K562 (cell line): ENCODE measurements around the gene COLEC12. TPM values are rescaled to one million over a fixed set of nuclear protein-coding genes. Genes with fewer than 3 reads are reported as not detected.

ENCODE experiments used
- ATAC-seq: fragments of 200-7000 bp; cut with Tn5 transposase; 3 replicates; pipeline ENCODE4 v1.9.1; 2020; ENCODE audit warnings: moderate library complexity
- BruUV-seq: library from RNA; stranded (reverse); fragments of 400-500 nt; replicated peaks from 2 replicates; lab custom pipeline; 2021; lab: Mats Ljungman, UMichigan
- CTCF ChIA-PET: fragments of 300-600 bp; formaldehyde crosslinking; extraction: SDS; loops from one replicate; lab custom pipeline; 2021; ENCODE audit warnings: low intra/inter-chr PET ratio; lab: Yijun Ruan, JAX
- POLR2A ChIA-PET: fragments of 300-600, 350-650 bp; sonication (Branson Sonifier 250); formaldehyde crosslinking; extraction: SDS; loops from one replicate; lab custom pipeline; 2021; ENCODE audit warnings: antibody characterized with exemption, inconsistent platforms; lab: Yijun Ruan, JAX
- DNase-seq, 4 experiments: peaks; one replicate each; pipeline versions ENCODE4 v3.0.0 to v3.0.0-alpha.2; 2011 to 2018; ENCODE audit warnings: low spot score in 3 of 4, mixed read lengths in 3 of 4; ENCODE audit errors: extremely low read depth in 1 of 4
- FAIRE-seq: peaks from 2 replicates; lab custom pipeline; 2011; peaks lifted over from hg19 to GRCh38; lab: Jason Lieb, UNC
- H2AFZ ChIP-seq: 2 replicates; pipeline ENCODE4 v1.6.0; 2011; ENCODE audit warnings: low read depth, low read length, control low read depth, inconsistent platforms
- H3K27ac ChIP-seq: fragments of 200-600 bp; 3 replicates; pipeline ENCODE4 v1.8.0; 2011; ENCODE audit warnings: low read depth, mild to moderate bottlenecking, control low read depth, inconsistent platforms, low read length, moderate library complexity, mixed read lengths; ENCODE audit errors: extremely low read depth
- H3K27me3 ChIP-seq, 2 experiments: fragments of 300-600 bp in 1 of 2; 2 replicates in 1 of 2; 3 replicates in 1 of 2; pipeline versions ENCODE4 v1.6.0 to v1.8.0; 2011; ENCODE audit warnings: inconsistent platforms in 2 of 2, low read length in 2 of 2, mild to moderate bottlenecking in 1 of 2, mixed read lengths in 1 of 2, moderate library complexity in 1 of 2; ENCODE audit not compliant: control insufficient read depth in 2 of 2, insufficient read depth in 2 of 2
- H3K36me3 ChIP-seq: fragments of 300-600 bp; 3 replicates; pipeline ENCODE4 v1.8.0; 2011; ENCODE audit warnings: mild to moderate bottlenecking, low read length, inconsistent platforms; ENCODE audit not compliant: control insufficient read depth, insufficient read depth
- H3K4me1 ChIP-seq, 2 experiments: fragments of 200-600 bp in 1 of 2; replicated peaks in 1 of 2; 2 replicates in 1 of 2; 3 replicates in 1 of 2; pipeline versions ENCODE4 v1.5.1 to v1.8.0; 2011; ENCODE audit warnings: inconsistent platforms in 2 of 2, low read length in 2 of 2, mild to moderate bottlenecking in 1 of 2, mixed read lengths in 1 of 2, moderate library complexity in 1 of 2; ENCODE audit not compliant: control insufficient read depth in 2 of 2, insufficient read depth in 2 of 2
- H3K4me2 ChIP-seq: 2 replicates; pipeline ENCODE4 v1.6.1; 2011; ENCODE audit warnings: low read length, control low read depth, inconsistent platforms, mixed read lengths; ENCODE audit not compliant: insufficient read depth
- H3K4me3 ChIP-seq: fragments of 200-600 bp; sonication (generic), shearing (Covaris generic); 2 replicates; pipeline ENCODE4 v1.5.1; 2016; ENCODE audit warnings: control low read depth, inconsistent platforms
- H3K79me2 ChIP-seq: fragments of 200-600 bp; 3 replicates; pipeline ENCODE4 v1.8.0; 2011; ENCODE audit warnings: low read length, inconsistent platforms; ENCODE audit not compliant: control insufficient read depth, insufficient read depth
- H3K9ac ChIP-seq, 2 experiments: 2 replicates each; pipeline versions ENCODE4 v1.6.0 to v1.6.1; 2011; ENCODE audit warnings: low read depth in 2 of 2, low read length in 2 of 2, control low read depth in 1 of 2, inconsistent platforms in 1 of 2, mild to moderate bottlenecking in 1 of 2, mixed read lengths in 1 of 2; ENCODE audit not compliant: insufficient read depth in 1 of 2
- H3K9me1 ChIP-seq: one replicate; pipeline ENCODE4 v1.6.0; 2011; ENCODE audit warnings: inconsistent platforms, mild to moderate bottlenecking, low read length, moderate library complexity; ENCODE audit not compliant: control insufficient read depth, insufficient read depth
- H3K9me3 ChIP-seq: replicated peaks from 2 replicates; pipeline ENCODE4 v1.5.1; 2011; ENCODE audit warnings: low read depth, low read length, inconsistent platforms; ENCODE audit not compliant: control insufficient read depth, insufficient read depth
- H4K20me1 ChIP-seq: replicated peaks from 2 replicates; pipeline ENCODE4 v1.6.1; 2011; ENCODE audit warnings: low read length, inconsistent platforms, mixed read lengths; ENCODE audit not compliant: control insufficient read depth, insufficient read depth
- CBFA2T3 ChIP-seq: fragments of 450-650 bp; IDR thresholded peaks from 2 replicates; pipeline ENCODE4 v1.6.1; 2017
- CCNT2 ChIP-seq: IDR thresholded peaks from 2 replicates; pipeline ENCODE4 v1.6.1; 2011; ENCODE audit warnings: borderline replicate concordance, low read depth, mild to moderate bottlenecking, moderate library complexity, mixed read lengths, low read length; ENCODE audit not compliant: insufficient read length; ENCODE audit errors: extremely low read depth
- ESRRB ChIP-seq: fragments of 250-450 bp; sonication (Bioruptor Pico); IDR thresholded peaks from 2 replicates; pipeline ENCODE4 v1.5.0; 2020; ENCODE audit warnings: mild to moderate bottlenecking, moderate library complexity, borderline replicate concordance
- ETV5 ChIP-seq: sonication (generic); formaldehyde crosslinking; IDR thresholded peaks from 2 replicates; pipeline ENCODE4 v1.4.0; 2020; ENCODE audit warnings: low read depth, mild to moderate bottlenecking, missing genetic modification reagents
- FOSL1 ChIP-seq: fragments of 200-800 bp; sonication (Bioruptor generic); conservative IDR thresholded peaks from 2 replicates; pipeline ENCODE4 v1.6.1; 2016; ENCODE audit warnings: missing genetic modification characterization, missing compliant biosample characterization
- HDAC1 ChIP-seq, 2 experiments: fragments of 450-650 bp; IDR thresholded peaks; 2 replicates each; pipeline ENCODE4 v1.6.1; 2016 to 2017; ENCODE audit warnings: inconsistent platforms in 1 of 2, mild to moderate bottlenecking in 1 of 2, moderate library complexity in 1 of 2
- HMG20A ChIP-seq: fragments of 450-650 bp; formaldehyde crosslinking; conservative IDR thresholded peaks from 2 replicates; pipeline ENCODE4 v1.4.0; 2020; ENCODE audit warnings: mild to moderate bottlenecking, mixed read lengths
- MEIS2 ChIP-seq: fragments of 450-650 bp; IDR thresholded peaks from 2 replicates; pipeline ENCODE4 v1.6.1; 2014; ENCODE audit warnings: mild to moderate bottlenecking; ENCODE audit not compliant: partially characterized antibody
- MTA1 ChIP-seq: fragments of 450-650 bp; IDR thresholded peaks from 2 replicates; pipeline ENCODE4 v1.6.1; 2017; ENCODE audit warnings: borderline replicate concordance
- SOX6 ChIP-seq: fragments of 450-650 bp; IDR thresholded peaks from 2 replicates; pipeline ENCODE4 v1.6.1; 2014; ENCODE audit warnings: mild to moderate bottlenecking
- SREBF2 ChIP-seq: sonication (generic); formaldehyde crosslinking; IDR thresholded peaks from 2 replicates; pipeline ENCODE4 v1.4.0; 2020; ENCODE audit warnings: mild to moderate bottlenecking, missing genetic modification reagents
- TOE1 ChIP-seq, 2 experiments: fragments of 450-650 bp in 1 of 2; sonication (generic) in 1 of 2; formaldehyde crosslinking in 1 of 2; IDR thresholded peaks; 2 replicates each; pipeline versions ENCODE4 v1.7.1 to v1.8.0; 2016 to 2022; ENCODE audit warnings: borderline replicate concordance in 2 of 2, mild to moderate bottlenecking in 2 of 2, antibody characterized with exemption in 1 of 2, inconsistent platforms in 1 of 2, low read depth in 1 of 2, missing genetic modification reagents in 1 of 2, moderate library complexity in 1 of 2
- XRCC3 ChIP-seq: fragments of 450-650 bp; IDR thresholded peaks from 2 replicates; pipeline ENCODE4 v1.6.1; 2017; ENCODE audit warnings: mild to moderate bottlenecking, moderate library complexity
- ZFP36 ChIP-seq: fragments of 150-350 bp; IDR thresholded peaks from 2 replicates; pipeline ENCODE4 v1.6.1; 2018; ENCODE audit warnings: low read length, low read depth; ENCODE audit not compliant: partially characterized antibody
- WGBS: fragments of 100-300 bp; shearing (Covaris generic); methylation state at CpG from one replicate; pipeline ENCODE4 v1.1.6; 2016; ENCODE audit warnings: low coverage, mixed read lengths; ENCODE audit not compliant: insufficient coverage; ENCODE audit errors: missing lambda C conversion rate; 5-methylcytosine and 5-hydroxymethylcytosine counted together
- in situ Hi-C: fragments of 300-500 bp; cut with MboI; formaldehyde crosslinking; loops from 4 replicates; pipeline ENCODE4 v1.15.0; 2018; ENCODE audit warnings: inconsistent platforms, mixed read lengths
- intact Hi-C: fragments of 100-400 bp; cut with micrococcal nuclease; formaldehyde crosslinking; loops from 2 replicates; pipeline ENCODE4 v1.14.2; 2022
- polyA plus RNA-seq, 8 experiments: library from polyadenylated mRNA; depleted of rRNA in 4 of 8; stranded (reverse) in 5 of 8; unstranded in 3 of 8; fragments of >200 nt; fragmentation: Nextera tagmentation in 2 of 8; fragmentation: Illumina TruSeq in 1 of 8; extraction: Ambion mirVana in 2 of 8; extraction: Trizol in 1 of 8; gene quantifications; 2 replicates each; pipeline versions ENCODE4 v1.2.1 to v1.2.3, GENCODE V29; 2011 to 2014; ENCODE audit warnings: inconsistent platforms in 1 of 8, missing spikeins in 1 of 8
- total RNA-seq, 7 experiments: library from RNA; depleted of rRNA in 6 of 7; stranded (reverse); fragments of >200 nt in 6 of 7; fragmentation: Illumina TruSeq in 2 of 7; extraction: Trizol in 2 of 7; gene quantifications; 2 replicates each; pipeline versions ENCODE4 v1.2.1 to v1.2.3, GENCODE V29; 2011 to 2021; ENCODE audit warnings: low replicate concordance in 1 of 7
- TF ChIP-seq, protein P1 (sequence below): fragments of 450-650 bp; formaldehyde crosslinking; IDR thresholded peaks from 2 replicates; pipeline ENCODE4 v1.4.0; 2022; ENCODE audit warnings: mild to moderate bottlenecking, moderate library complexity
- TF ChIP-seq, protein P2 (sequence below): sonication (generic); formaldehyde crosslinking; IDR thresholded peaks from 2 replicates; pipeline ENCODE4 v1.8.0; 2022; ENCODE audit warnings: mild to moderate bottlenecking, missing genetic modification reagents
- TF ChIP-seq, protein P3 (sequence below): fragments of 450-650 bp; IDR thresholded peaks from 2 replicates; pipeline ENCODE4 v1.6.1; 2016; ENCODE audit warnings: mild to moderate bottlenecking

Gene COLEC12
- total and polyA plus RNA-seq, 9 of the 15 experiments (the other 6 are each of a cell fraction or from before 2014, with no cell fraction given): 0.04 TPM; not detected in 8

DNA sequence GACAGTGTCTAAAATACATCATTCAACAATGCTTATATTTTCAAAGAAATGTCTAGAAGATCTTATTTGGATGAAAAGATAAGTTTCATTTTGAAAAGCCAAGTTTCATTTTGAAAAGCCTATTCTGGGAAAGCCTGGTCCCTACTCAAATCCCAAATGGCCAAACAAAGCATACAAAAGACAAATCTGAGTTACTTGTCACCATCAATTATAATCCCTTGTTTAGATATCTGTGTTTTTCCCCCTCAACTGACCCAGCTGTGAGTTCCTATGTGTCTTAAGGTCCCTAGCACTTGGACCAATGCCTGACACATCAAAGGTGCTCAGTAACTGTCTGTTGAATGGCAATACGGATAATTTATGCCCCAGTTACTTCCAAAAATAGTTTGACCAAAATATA, 180.3 kb downstream of the COLEC12 start:
- POLR2A ChIA-PET: interaction anchor here (1.0 kb wide), 1 partner anchor 8 kb away, joined by 3 read pairs; no protein-coding TSS in a partner anchor
- in situ Hi-C loops: no loop called here

More for the DNA sequence above, 180.3 kb downstream of the COLEC12 start:
- ATAC-seq (no peak), DNase-seq (no peak), FAIRE-seq (no peak)
- H3K36me3 ChIP-seq: no peaks in the 10 kb centered on the region
- no TSS peak for BruUV-seq
- 0% methylated on average over 1 of the region's 1 CpG for WGBS
- no peak overlapping the region for H3K27ac ChIP-seq
- TF ChIP-seq HMG20A (CRISPR knock-in tag) (no peak), ETV5 (no peak), XRCC3 (no peak), SOX6 (no peak), CBFA2T3 (no peak), TOE1 (IDR thresholded peaks at IDR 0.05; ENCODE audit: borderline replicate concordance) (no peak), TOE1 (CRISPR knock-in tag; IDR thresholded peaks at IDR 0.05; ENCODE audit: borderline replicate concordance, low read depth) (no peak), CCNT2 (no peak), SREBF2 (CRISPR knock-in tag) (no peak), ZFP36 (peak; percentile 2), MEIS2 (peak; percentile 17), MTA1 (no peak), FOSL1 (no peak), HDAC1 (IDR thresholded peaks at IDR 0.05) (no peak), ESRRB (CRISPR knock-in tag) (no peak)
- TF ChIP-seq, protein P1, sequence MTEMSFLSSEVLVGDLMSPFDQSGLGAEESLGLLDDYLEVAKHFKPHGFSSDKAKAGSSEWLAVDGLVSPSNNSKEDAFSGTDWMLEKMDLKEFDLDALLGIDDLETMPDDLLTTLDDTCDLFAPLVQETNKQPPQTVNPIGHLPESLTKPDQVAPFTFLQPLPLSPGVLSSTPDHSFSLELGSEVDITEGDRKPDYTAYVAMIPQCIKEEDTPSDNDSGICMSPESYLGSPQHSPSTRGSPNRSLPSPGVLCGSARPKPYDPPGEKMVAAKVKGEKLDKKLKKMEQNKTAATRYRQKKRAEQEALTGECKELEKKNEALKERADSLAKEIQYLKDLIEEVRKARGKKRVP (CRISPR knock-in tag): no peak
- TF ChIP-seq, protein P2, sequence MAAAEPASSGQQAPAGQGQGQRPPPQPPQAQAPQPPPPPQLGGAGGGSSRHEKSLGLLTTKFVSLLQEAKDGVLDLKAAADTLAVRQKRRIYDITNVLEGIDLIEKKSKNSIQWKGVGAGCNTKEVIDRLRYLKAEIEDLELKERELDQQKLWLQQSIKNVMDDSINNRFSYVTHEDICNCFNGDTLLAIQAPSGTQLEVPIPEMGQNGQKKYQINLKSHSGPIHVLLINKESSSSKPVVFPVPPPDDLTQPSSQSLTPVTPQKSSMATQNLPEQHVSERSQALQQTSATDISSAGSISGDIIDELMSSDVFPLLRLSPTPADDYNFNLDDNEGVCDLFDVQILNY (CRISPR knock-in tag): no peak
- TF ChIP-seq, protein P3, sequence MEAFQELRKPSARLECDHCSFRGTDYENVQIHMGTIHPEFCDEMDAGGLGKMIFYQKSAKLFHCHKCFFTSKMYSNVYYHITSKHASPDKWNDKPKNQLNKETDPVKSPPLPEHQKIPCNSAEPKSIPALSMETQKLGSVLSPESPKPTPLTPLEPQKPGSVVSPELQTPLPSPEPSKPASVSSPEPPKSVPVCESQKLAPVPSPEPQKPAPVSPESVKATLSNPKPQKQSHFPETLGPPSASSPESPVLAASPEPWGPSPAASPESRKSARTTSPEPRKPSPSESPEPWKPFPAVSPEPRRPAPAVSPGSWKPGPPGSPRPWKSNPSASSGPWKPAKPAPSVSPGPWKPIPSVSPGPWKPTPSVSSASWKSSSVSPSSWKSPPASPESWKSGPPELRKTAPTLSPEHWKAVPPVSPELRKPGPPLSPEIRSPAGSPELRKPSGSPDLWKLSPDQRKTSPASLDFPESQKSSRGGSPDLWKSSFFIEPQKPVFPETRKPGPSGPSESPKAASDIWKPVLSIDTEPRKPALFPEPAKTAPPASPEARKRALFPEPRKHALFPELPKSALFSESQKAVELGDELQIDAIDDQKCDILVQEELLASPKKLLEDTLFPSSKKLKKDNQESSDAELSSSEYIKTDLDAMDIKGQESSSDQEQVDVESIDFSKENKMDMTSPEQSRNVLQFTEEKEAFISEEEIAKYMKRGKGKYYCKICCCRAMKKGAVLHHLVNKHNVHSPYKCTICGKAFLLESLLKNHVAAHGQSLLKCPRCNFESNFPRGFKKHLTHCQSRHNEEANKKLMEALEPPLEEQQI: no peak
- no peak overlapping the region for H3K9ac ChIP-seq
- H3K9me3 ChIP-seq: no peaks in the 10 kb centered on the region
- H3K4me1 ChIP-seq: peaks cover 5 to 7% of the 10 kb centered on the region in 2 experiments; a peak in 3 of 5 replicates
- H3K79me2 ChIP-seq: no peaks in the 10 kb centered on the region
- CTCF ChIA-PET: no interaction called here
- 0 out of 2 replicates have a peak, but pooled peaks cover 12% of the 10 kb centered on the region for H4K20me1 ChIP-seq
- intact Hi-C loops: no loop called here
- no peak overlapping the region for H2AFZ ChIP-seq
- H3K27me3 ChIP-seq: peaks cover 30 to 53% of the 10 kb centered on the region in 2 experiments
- H3K4me2 ChIP-seq: no peak overlapping the region
- no peak overlapping the region for H3K4me3 ChIP-seq
- no peaks in the 10 kb centered on the region for H3K9me1 ChIP-seq
